ENCODE measurements around the gene DIAPH3.

DIAPH3 gene

DNA sequence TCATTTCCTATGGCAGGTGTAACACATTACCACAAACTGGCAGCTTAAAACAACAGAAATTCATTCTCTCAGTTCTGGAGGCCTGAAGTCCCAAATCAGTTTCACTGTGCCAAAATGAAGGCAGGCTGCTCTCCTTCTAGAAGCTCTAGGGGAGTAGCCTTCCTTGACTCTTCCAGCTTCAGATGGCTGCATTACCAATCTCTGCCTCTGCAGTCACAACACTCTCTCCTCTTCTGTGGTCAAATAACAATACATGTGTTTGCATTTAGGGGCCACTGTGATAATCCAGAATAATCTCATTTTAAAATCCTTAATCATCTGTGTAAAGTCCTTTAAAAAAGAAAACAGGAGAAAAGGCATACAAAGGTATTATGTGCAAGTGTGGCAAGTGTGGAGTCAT, 7.8 kb downstream of the DIAPH3 start:
- DNase-seq: no peak

DNA sequence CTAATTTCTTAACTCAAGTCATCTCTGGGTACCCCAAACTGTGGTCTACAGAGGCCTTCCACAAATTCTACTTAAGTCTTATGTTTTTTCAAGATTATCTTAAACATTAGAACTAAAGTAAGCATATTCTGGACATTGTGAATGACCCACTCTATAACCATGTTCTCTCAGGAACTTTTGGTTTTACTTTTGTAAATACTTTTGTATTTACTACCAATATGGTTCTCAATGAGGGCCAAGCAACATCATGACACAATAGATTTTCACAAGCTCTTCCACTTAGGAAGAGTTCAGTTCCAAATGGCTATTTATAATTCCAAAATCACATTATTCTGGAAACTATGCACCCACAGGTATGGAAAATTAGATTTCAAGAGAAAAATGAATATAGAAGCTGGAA, 10.8 kb downstream of the DIAPH3 start:
- no peak for DNase-seq

- no peak for DNase-seq
Measured at GRCh38 chr13:60152114-60152513, 11.6 kb downstream of the DIAPH3 start.

- no peak for DNase-seq
Measured at GRCh38 chr13:60150538-60150937, 13.2 kb downstream of the DIAPH3 start.

DNA sequence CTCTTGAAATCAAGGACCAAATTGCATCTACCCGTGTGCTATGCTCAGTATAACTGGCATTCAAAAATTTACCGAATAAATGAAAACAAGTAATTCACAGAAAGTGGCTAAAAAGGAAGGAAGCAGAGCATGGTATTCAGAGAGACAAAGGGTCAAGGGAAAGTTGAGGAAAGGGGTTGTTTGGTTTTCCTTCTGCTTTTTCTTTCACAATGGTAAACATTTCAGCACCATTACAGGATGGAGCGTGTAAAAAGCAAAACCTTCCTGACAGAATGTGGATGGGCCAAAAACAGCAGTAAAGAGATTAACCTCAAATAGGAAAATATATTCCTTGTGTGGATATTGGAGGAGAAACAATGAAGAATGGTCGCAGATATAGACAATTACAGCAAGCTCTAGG, 14.8 kb downstream of the DIAPH3 start:
- DNase-seq: no peak

GRCh38 chr13:60147361-60147760, 16.4 kb downstream of the DIAPH3 start:
- no peak for DNase-seq

DNA sequence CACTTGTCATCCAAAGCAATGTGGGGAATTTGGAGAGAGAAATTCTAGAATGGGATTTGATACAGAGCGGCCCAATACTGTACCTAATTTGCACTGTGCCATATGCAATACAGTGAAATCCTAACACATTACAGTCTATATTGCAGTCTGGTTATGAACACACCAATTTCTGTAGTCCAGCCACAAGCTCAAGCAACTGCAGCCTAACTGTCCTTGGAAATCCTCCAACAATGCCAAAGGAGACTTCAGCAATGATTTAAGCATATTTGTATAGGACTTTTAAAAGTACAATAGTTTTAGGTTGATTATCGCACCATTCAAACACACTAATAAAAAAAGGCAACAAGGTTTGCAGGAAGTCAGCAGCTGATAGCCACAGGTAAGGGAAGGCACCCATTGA, 17.3 kb downstream of the DIAPH3 start:
- no peak for DNase-seq

- no peak for DNase-seq
Measured at GRCh38 chr13:60143775-60144174, 20.0 kb downstream of the DIAPH3 start.

- no peak for DNase-seq
Measured at GRCh38 chr13:60139272-60139671, 24.5 kb downstream of the DIAPH3 start.

- DNase-seq: no peak
Measured at GRCh38 chr13:60138674-60139073, 25.1 kb downstream of the DIAPH3 start.

DNA sequence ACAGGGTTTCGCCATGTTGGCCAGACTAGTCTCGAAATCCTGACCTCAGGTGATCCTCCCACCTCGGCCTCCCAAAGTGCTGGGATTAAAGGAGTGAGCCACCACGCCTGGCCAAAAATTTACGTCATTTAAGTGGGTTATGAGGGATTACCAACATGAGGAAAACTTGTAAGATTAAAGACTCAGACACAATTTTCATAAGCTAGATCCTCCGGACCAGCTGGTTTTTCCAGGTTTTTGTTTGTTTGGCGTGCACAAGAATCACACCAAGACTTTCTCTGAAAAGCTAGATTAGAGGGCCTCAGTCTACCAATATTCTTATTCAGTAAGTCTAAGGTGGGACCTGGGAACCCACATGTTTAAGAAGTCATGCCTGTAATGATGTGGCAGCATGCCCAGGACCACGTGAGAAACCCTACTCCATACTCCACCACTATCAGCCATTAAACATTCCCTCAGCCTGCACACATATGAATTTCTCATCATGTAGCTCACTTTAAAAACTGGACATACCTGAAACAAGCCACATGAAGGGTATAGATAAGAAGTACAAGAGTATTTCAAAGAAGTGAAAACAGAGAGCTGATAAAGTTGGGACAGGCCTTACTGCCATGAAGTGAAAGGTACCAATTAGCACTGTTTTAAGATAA, 25.7 kb downstream of the DIAPH3 start:
- no peak for DNase-seq

DNA sequence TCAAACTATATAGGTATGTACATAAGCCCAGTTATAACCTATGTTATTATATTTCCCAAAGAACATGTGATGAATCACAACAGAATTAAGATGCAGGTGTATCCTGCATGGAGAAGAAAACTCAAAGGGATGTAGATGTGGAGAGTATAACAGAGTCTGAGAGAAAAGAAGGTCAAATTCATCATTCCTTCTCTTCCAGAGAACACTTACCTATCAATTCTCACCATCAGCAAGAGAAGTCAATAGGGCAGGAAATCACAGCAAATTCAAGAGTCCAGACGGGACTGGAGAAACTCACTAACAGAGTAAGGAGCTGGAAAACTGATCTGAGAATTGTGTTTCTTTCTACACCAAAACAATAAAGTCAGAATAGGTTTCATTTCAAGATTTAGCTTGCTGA, 28.4 kb downstream of the DIAPH3 start:
- no peak for DNase-seq

- no peak for DNase-seq
Measured at GRCh38 chr13:60134376-60134775, 29.4 kb downstream of the DIAPH3 start.

DNA sequence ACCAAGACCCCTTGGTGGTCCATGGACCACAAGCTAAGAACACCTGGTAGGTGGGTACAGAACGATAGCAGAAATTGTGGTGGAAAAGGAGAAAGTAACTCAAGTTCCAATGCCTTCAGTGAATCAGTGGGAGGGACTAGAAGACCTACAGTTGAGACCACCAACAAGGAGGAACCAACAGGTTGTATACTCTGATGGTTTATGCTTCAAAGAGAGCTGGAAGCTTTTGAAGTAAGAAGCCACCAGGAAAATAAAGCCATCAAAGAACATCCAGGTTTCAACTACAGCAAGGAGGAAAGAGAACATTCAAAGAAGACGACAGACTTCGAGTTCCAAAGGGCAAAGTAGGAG, 42.4 kb downstream of the DIAPH3 start:
- DNase-seq: no peak

DNA sequence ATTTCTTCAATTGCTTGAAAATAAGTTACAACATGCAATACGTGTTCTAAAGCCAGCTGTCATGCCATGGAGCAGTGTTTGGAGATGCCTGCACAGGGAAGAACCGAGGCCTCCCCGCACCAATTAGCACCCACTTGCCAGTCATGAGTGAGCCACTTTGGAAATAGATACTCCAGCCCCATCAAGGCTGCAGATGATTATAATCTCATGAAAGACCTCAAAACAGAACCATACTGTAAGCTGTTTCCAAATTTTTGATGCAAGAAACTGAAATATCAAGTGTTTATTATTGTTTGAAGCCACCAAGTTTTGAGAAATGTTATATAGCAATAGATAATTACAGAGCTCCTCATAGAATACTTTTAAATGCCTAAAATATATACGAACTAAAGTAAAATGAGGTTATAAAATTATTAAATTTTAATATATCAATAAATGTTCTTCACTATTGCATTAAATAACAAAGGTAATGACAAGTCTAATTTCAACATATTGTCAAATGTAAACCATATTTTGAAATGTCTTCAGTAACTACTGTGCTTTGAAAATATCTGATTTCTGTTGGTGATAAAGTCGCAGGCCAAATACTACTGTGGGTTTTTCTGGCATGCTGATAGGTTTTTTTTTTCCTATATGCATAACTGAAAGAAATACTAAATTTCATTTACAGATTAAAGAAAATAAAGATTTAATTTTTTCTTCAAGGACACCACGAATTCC, 43.0 kb downstream of the DIAPH3 start:
- DNase-seq: no peak

DNA sequence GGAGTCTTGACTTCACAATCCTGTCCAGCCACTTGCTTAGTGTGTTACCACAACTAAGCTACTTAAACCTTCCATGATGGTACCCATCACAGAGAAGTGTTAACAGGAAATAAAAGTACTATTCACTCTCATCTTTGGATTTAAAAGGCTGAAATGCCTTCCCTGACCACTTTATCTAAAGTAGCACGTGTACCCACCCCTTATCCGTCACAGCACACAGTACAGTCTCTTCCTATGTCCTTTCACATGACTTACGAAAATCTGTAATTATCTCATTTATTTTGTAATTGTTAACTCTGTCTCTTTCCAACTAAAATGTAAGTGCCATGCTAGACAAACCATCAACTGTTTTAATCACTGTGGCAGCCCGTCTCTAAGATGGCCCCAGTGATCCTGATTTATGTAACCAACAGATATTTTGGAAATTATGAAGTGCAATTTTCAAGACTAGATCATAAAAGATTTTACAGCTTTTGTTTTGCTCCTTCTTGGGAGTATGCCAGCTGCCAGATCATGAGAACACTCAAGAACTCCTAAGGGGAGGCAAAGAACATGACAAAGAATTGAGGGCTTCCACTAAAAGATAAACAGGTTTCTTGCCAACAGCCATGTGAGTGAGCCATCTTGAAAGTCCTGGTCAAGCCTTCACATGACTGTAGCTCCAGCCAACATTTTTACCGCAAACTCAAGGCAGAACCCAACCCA, 44.9 kb downstream of the DIAPH3 start:
- no peak for DNase-seq

- no peak for DNase-seq
Measured at GRCh38 chr13:60114499-60115028, 49.2 kb downstream of the DIAPH3 start.

- DNase-seq: no peak
Measured at GRCh38 chr13:60112771-60113170, 51.0 kb downstream of the DIAPH3 start.

GRCh38 chr13:60111691-60112090, 52.0 kb downstream of the DIAPH3 start:
- DNase-seq: no peak

GRCh38 chr13:60109285-60109684, 54.4 kb downstream of the DIAPH3 start:
- no peak for DNase-seq

- DNase-seq: no peak
Measured at GRCh38 chr13:60108589-60108988, 55.1 kb downstream of the DIAPH3 start.

- DNase-seq: no peak
Measured at GRCh38 chr13:60099631-60100420, 63.9 kb downstream of the DIAPH3 start.

DNA sequence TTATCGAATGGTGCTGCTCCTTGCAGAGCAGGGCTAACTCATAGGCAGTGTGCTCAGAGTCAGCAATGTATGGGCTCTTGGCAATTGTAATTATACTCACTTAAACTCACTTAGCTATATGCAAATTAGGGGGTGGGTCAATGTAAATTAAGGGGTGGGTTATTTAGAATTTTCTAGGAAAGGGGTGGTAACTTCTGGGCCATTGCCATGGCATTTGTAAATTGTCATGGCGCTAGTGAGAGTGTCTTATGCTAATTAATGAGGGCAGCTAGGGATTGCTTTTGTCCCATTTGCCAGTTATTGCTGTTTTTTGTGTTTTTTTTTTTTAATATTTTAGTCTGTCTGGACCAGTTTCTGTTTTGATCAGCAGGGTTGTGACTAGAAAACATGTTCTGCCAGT, 68.4 kb downstream of the DIAPH3 start:
- no peak for DNase-seq

Measured in left hindlimb (tissue), 1 donor.